IMR-90 (cell line): ENCODE data around the gene SLITRK3. TPM values are rescaled to one million over a fixed set of nuclear protein-coding genes. Genes with fewer than 3 reads are reported as not detected.

Source experiments
- ATAC-seq: fragments of 200-7000 bp; cut with Tn5 transposase; 2 replicates; pipeline ENCODE4 v1.9.1; 2020; ENCODE audit warnings: low read depth, mild to moderate bottlenecking, moderate library complexity
- BruUV-seq: library from RNA; stranded (reverse); fragments of 400-500 nt; replicated peaks from 2 replicates; lab custom pipeline; 2021; lab: Mats Ljungman, UMichigan
- CTCF ChIA-PET: fragments of 300-600 bp; formaldehyde crosslinking; extraction: SDS; loops from one replicate; lab custom pipeline; 2021; ENCODE audit warnings: antibody characterized with exemption; lab: Yijun Ruan, JAX
- POLR2A ChIA-PET: fragments of 300-600 bp; sonication (Branson Sonifier 250); formaldehyde crosslinking; loops from one replicate; lab custom pipeline; 2022; ENCODE audit warnings: antibody characterized with exemption; ENCODE audit not compliant: unreplicated experiment; lab: Charles Lee
- DNase-seq: peaks from one replicate; pipeline ENCODE4 v3.0.0; 2013
- H2AFZ ChIP-seq: replicated peaks from 2 replicates; pipeline ENCODE3; 2013; ENCODE audit warnings: low read length, mild to moderate bottlenecking; ENCODE audit not compliant: poor library complexity
- H2AK5ac ChIP-seq: 2 replicates; pipeline ENCODE4 v1.6.1; 2013; ENCODE audit warnings: low read depth, low read length, inconsistent platforms
- H2AK9ac ChIP-seq: replicated peaks from 2 replicates; pipeline ENCODE3; 2013; ENCODE audit warnings: mild to moderate bottlenecking, low read depth, low read length, moderate library complexity; ENCODE audit not compliant: poor library complexity
- H2BK120ac ChIP-seq: 2 replicates; pipeline ENCODE4 v1.6.1; 2013; ENCODE audit warnings: low read depth, low read length, inconsistent platforms
- H2BK15ac ChIP-seq: 3 replicates; pipeline ENCODE4 v1.6.1; 2013; ENCODE audit warnings: low read depth, low read length, inconsistent platforms
- H2BK20ac ChIP-seq: 2 replicates; pipeline ENCODE4 v1.6.1; 2013; ENCODE audit warnings: low read depth, mild to moderate bottlenecking, inconsistent platforms, low read length, moderate library complexity
- H2BK5ac ChIP-seq: 2 replicates; pipeline ENCODE4 v1.6.1; 2013; ENCODE audit warnings: mild to moderate bottlenecking, low read depth, low read length, inconsistent platforms; ENCODE audit not compliant: poor library complexity, severe bottlenecking
- H3K14ac ChIP-seq: replicated peaks from 2 replicates; pipeline ENCODE4 v1.6.1; 2013; ENCODE audit warnings: low read depth, low read length, inconsistent platforms
- H3K18ac ChIP-seq: 2 replicates; pipeline ENCODE4 v1.6.1; 2013; ENCODE audit warnings: low read depth, low read length, control low read depth
- H3K23ac ChIP-seq: 2 replicates; pipeline ENCODE4 v1.6.1; 2013; ENCODE audit warnings: low read depth, low read length, inconsistent platforms
- H3K27ac ChIP-seq: 2 replicates; pipeline ENCODE4 v1.5.1; 2013; ENCODE audit warnings: mild to moderate bottlenecking, control low read depth, low read length; ENCODE audit not compliant: insufficient read depth
- H3K27me3 ChIP-seq: 2 replicates; pipeline ENCODE4 v1.6.1; 2013; ENCODE audit warnings: low read length; ENCODE audit not compliant: control insufficient read depth, insufficient read depth
- H3K36me3 ChIP-seq: 2 replicates; pipeline ENCODE4 v1.6.1; 2013; ENCODE audit warnings: low read length, mixed read lengths; ENCODE audit not compliant: control insufficient read depth, insufficient read depth
- H3K4ac ChIP-seq: 2 replicates; pipeline ENCODE4 v1.6.1; 2013; ENCODE audit warnings: low read depth, low read length, inconsistent platforms
- H3K4me1 ChIP-seq: 2 replicates; pipeline ENCODE4 v1.6.1; 2013; ENCODE audit warnings: low read length, mixed read lengths; ENCODE audit not compliant: control insufficient read depth, insufficient read depth
- H3K4me2 ChIP-seq: 2 replicates; pipeline ENCODE4 v1.6.1; 2013; ENCODE audit warnings: low read depth, mild to moderate bottlenecking, control low read depth, low read length, moderate library complexity
- H3K4me3 ChIP-seq: 2 replicates; pipeline ENCODE4 v1.5.1; 2013; ENCODE audit warnings: low read depth, mild to moderate bottlenecking, control low read depth, low read length, moderate library complexity; ENCODE audit not compliant: insufficient read depth
- H3K56ac ChIP-seq: 2 replicates; pipeline ENCODE4 v1.6.1; 2013; ENCODE audit warnings: low read length, inconsistent platforms; ENCODE audit not compliant: insufficient read depth; ENCODE audit errors: extremely low read depth
- H3K79me1 ChIP-seq, 2 experiments: 2 replicates each; pipeline ENCODE4 v1.6.1; 2013; ENCODE audit warnings: low read length in 2 of 2, inconsistent platforms in 1 of 2, low read depth in 1 of 2
- H3K9ac ChIP-seq: 2 replicates; pipeline ENCODE4 v1.6.1; 2013; ENCODE audit warnings: low read depth, low read length, control low read depth
- H3K9me1 ChIP-seq: 2 replicates; pipeline ENCODE4 v1.6.1; 2013; ENCODE audit warnings: low read length, inconsistent platforms; ENCODE audit not compliant: insufficient read depth
- H3K9me3 ChIP-seq: 2 replicates; pipeline ENCODE4 v1.6.1; 2013; ENCODE audit warnings: low read length; ENCODE audit not compliant: control insufficient read depth, insufficient read depth
- H4K20me1 ChIP-seq: 2 replicates; pipeline ENCODE4 v1.6.1; 2013; ENCODE audit warnings: low read length, inconsistent platforms; ENCODE audit not compliant: insufficient read depth
- H4K5ac ChIP-seq: 2 replicates; pipeline ENCODE4 v1.6.1; 2013; ENCODE audit warnings: mild to moderate bottlenecking, low read depth, low read length, control low read depth
- H4K8ac ChIP-seq, 2 experiments: 2 replicates each; pipeline ENCODE4 v1.6.1; 2013; ENCODE audit warnings: low read depth in 2 of 2, low read length in 2 of 2, control low read depth in 1 of 2, inconsistent platforms in 1 of 2
- H4K91ac ChIP-seq: 2 replicates; pipeline ENCODE4 v1.6.1; 2013; ENCODE audit warnings: low read depth, low read length, inconsistent platforms; ENCODE audit not compliant: insufficient read depth
- BHLHE40 ChIP-seq: fragments of 150-350 bp; IDR thresholded peaks from 2 replicates; pipeline ENCODE4 v1.6.1; 2016; ENCODE audit warnings: mild to moderate bottlenecking, low read depth, low read length
- CTCF ChIP-seq: conservative IDR thresholded peaks from 2 replicates; pipeline ENCODE4 v1.5.1; 2012; ENCODE audit warnings: mild to moderate bottlenecking, low read depth, low read length, improper control_type of control experiment
- ELK1 ChIP-seq: fragments of 150-350 bp; IDR thresholded peaks from 2 replicates; pipeline ENCODE4 v1.6.1; 2016; ENCODE audit warnings: low read depth, mild to moderate bottlenecking, low read length, moderate library complexity, borderline replicate concordance
- MAFK ChIP-seq: IDR thresholded peaks from 2 replicates; pipeline ENCODE4 v1.6.1; 2012; ENCODE audit warnings: low read depth, low read length, improper control_type of control experiment
- NFE2L2 ChIP-seq: fragments of 150-350 bp; IDR thresholded peaks from 2 replicates; pipeline ENCODE4 v1.6.1; 2016; ENCODE audit warnings: low read depth, mild to moderate bottlenecking, low read length
- POLR2A ChIP-seq: IDR thresholded peaks from 2 replicates; pipeline ENCODE4 v1.6.1; 2012; ENCODE audit warnings: mild to moderate bottlenecking, low read depth, low read length
- RAD21 ChIP-seq: IDR thresholded peaks from 2 replicates; pipeline ENCODE4 v1.6.1; 2012; ENCODE audit warnings: low read length, improper control_type of control experiment
- RFX5 ChIP-seq: IDR thresholded peaks from 2 replicates; pipeline ENCODE4 v1.8.0; 2012; ENCODE audit warnings: low read depth, mild to moderate bottlenecking, low read length, moderate library complexity
- SMC3 ChIP-seq: fragments of 150-350 bp; IDR thresholded peaks from 2 replicates; pipeline ENCODE4 v1.6.1; 2016; ENCODE audit warnings: low read depth, mild to moderate bottlenecking, antibody characterized with exemption, low read length, moderate library complexity
- WGBS, 2 experiments: methylation state at CpG; one replicate each; pipeline versions ENCODE4 v1.1.5 to v1.1.7; 2013; ENCODE audit warnings: missing lambda C conversion rate in 2 of 2; ENCODE audit not compliant: insufficient read length in 1 of 2; ENCODE audit errors: extremely low coverage in 2 of 2; 5-methylcytosine and 5-hydroxymethylcytosine counted together
- dilution Hi-C: fragments of 300-500 bp; cut with HindIII; formaldehyde crosslinking; loops from one replicate; pipeline ENCODE4 v1.14.3; 2018; ENCODE audit warnings: low sequenced_read_pairs; ENCODE audit not compliant: unreplicated experiment
- in situ Hi-C: fragments of 300-500 bp; cut with MboI; formaldehyde crosslinking; loops from 3 replicates; pipeline ENCODE4 v1.14.3; 2019; ENCODE audit warnings: low sequenced_read_pairs, inconsistent platforms, mixed read lengths
- intact Hi-C: fragments of 100-400 bp; cut with micrococcal nuclease; formaldehyde crosslinking; loops from 2 replicates; pipeline ENCODE4 v1.10.0; 2022
- polyA plus RNA-seq, 3 experiments: library from polyadenylated mRNA; depleted of rRNA; stranded (reverse); fragments of >200 nt; gene quantifications; 2 replicates each; pipeline ENCODE4 v1.2.3, GENCODE V29; 2012; ENCODE audit warnings: low replicate concordance in 1 of 3
- total RNA-seq: library from RNA; depleted of rRNA; stranded (reverse); fragments of >200 nt; gene quantifications from 2 replicates; pipeline ENCODE4 v1.2.3, GENCODE V29; 2012

Gene SLITRK3
- total and polyA plus RNA-seq, 2 of the 4 experiments (the other 2 are of a cell fraction): not detected

GRCh38 chr3:165206454-165207266 is 10.5 kb upstream of the SLITRK3 start:
- Histone ChIP-seq H2AK9ac (no peak overlapping the region), H3K9me1 (no peaks in the 10 kb centered on the region), H3K18ac (no peak overlapping the region), H3K27me3 (no peaks in the 10 kb centered on the region), H3K36me3 (no peaks in the 10 kb centered on the region), H3K4me3 (peak overlapping the region; percentile 29), H3K56ac (no peak overlapping the region), H2BK20ac (no peak overlapping the region), H3K4me1 (no peaks in the 10 kb centered on the region), H4K20me1 (no peaks in the 10 kb centered on the region), H3K23ac (no peak overlapping the region), H4K91ac (no peak overlapping the region), H3K14ac (no peak overlapping the region), H3K9ac (no peak overlapping the region), H2AK5ac (no peak overlapping the region), H2BK120ac (no peak overlapping the region), H3K27ac (no peak overlapping the region), H4K5ac (no peak overlapping the region), H3K9me3 (no peaks in the 10 kb centered on the region), H4K8ac (no peak overlapping the region), H3K4me2 (peak overlapping the region; percentile 83), H2AFZ (peak overlapping the region; percentile 78), H2BK15ac (no peak overlapping the region), H2BK5ac (no peak overlapping the region), H3K4ac (no peak overlapping the region), H3K79me1 (no peaks in the 10 kb centered on the region)
- 17% methylated on average over 1 of the region's 26 CpGs; no CpG with 5 or more reads in 1 of the 2 experiments for WGBS, 2 experiments
- no TSS peak for BruUV-seq
- TF ChIP-seq SMC3 (peak; percentile 63), BHLHE40 (no peak), POLR2A (no peak), RAD21 (peak; percentile 58), MAFK (no peak), CTCF (peak; percentile 95), NFE2L2 (no peak), ELK1 (no peak), RFX5 (no peak)
- CTCF ChIA-PET: interaction anchor here (0.6 to 0.8 kb wide), 2 partner anchors 11 to 30 kb away, joined by 3 to 11 read pairs; no protein-coding TSS in a partner anchor
- peak; percentile 65 for DNase-seq
- dilution Hi-C loops: no loop called here
- intact Hi-C loops: no loop called here
- in situ Hi-C loops: no loop called here
- POLR2A ChIA-PET: no interaction called here
- peak; percentile 92 for ATAC-seq
